IPS-18c (cell line): Measurements from ENCODE around the gene MRPS5.
A peak's percentile ranks its signal among the peaks of the same experiment; 100 is the strongest.
"Not testable (repeated sequence)": the region's sequence is repeated elsewhere in the genome, so short reads cannot be mapped to it uniquely, and the experiment has no call there.

ENCODE experiments used
- H3K4me3 ChIP-seq: 2 replicates; pipeline ENCODE4 v1.7.0; 2013; ENCODE audit warnings: low read depth, mild to moderate bottlenecking, low read length, moderate library complexity; ENCODE audit not compliant: insufficient read depth
- H3K9me3 ChIP-seq: one replicate; pipeline ENCODE4 v1.6.1; 2013; ENCODE audit warnings: mild to moderate bottlenecking, low read length, moderate library complexity; ENCODE audit not compliant: control insufficient read depth, insufficient read depth

MRPS5 gene

GRCh38 chr2:95106081-95106480 is 15.5 kb downstream of the MRPS5 start:
- Histone ChIP-seq H3K9me3 (no peaks in the 10 kb centered on the region), H3K4me3 (no peak overlapping the region)

DNA sequence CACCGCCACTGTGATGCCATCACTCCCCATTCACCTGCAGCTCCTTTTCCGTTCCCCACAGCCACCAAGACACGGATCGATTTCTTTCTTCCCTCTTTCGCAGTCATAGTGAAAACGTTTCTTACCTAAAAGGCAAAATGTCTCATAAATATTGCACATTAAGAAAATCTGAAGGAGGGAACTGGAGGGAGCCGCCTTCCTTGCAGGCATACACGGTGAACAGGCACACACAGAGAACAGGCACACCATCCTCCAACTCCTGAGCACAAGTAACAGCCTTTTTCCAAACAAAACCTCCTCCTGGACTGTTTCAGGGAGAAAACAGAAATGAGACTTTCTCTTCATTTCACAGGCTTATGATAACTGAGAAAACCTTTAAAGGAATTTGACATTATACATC is 17.0 kb downstream of the MRPS5 start:
- Histone ChIP-seq H3K4me3 (no peak overlapping the region), H3K9me3 (no peaks in the 10 kb centered on the region)

- no peaks in the 10 kb centered on the region for H3K9me3 ChIP-seq
- no peak overlapping the region for H3K4me3 ChIP-seq
These were observed 21.7 kb downstream of the MRPS5 start for GRCh38 chr2:95099910-95100309.

DNA sequence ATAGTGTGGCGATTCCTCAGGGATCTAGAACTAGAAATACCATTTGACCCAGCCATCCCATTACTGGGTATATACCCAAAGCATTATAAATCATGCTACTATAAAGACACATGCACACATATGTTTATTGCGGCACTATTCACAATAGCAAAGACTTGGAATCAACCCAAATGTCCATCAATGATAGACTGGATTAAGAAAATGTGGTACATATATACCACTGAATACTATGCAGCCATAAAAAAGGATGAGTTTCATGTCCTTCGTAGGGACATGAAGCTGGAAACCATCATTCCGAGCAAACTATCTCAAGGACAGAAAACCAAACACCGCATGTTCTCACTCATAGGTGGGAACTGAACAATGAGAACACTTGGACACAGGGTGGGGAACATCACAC is 23.3 kb downstream of the MRPS5 start:
- H3K9me3 ChIP-seq, H3K4me3 ChIP-seq: not testable (repeated sequence)

GRCh38 chr2:95091885-95092555 is 29.6 kb downstream of the MRPS5 start:
- peaks cover 4% of the 10 kb centered on the region for H3K9me3 ChIP-seq

GRCh38 chr2:95087379-95087778 is 34.2 kb downstream of the MRPS5 start:
- peaks cover 4% of the 10 kb centered on the region for H3K9me3 ChIP-seq

More at GRCh38 chr2:95091885-95092555, 29.6 kb downstream of the MRPS5 start:
- no peak overlapping the region for H3K4me3 ChIP-seq

DNA sequence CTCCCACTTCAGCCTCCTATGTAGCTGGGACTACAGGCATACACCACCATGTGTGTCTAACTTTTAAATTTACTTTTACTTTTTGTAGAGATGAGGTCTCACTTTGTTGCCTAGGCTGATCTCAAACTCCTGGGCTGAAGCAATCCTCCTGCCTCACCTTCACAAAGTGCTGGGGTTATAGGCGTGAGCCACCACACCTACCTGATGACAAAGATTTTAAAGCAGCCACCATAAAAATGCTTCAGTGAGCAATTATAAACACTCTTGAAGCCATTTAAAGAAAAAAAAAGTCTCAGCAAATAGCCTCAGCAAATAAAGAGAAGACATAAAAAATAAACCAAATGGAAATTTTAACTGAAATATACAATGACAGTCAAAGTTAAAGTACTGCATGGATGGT is 35.6 kb downstream of the MRPS5 start:
- peaks cover 3% of the 10 kb centered on the region for H3K9me3 ChIP-seq
- H3K4me3 ChIP-seq, result no peak overlapping the region

More at GRCh38 chr2:95087379-95087778, 34.2 kb downstream of the MRPS5 start:
- H3K4me3 ChIP-seq, result no peak overlapping the region

- no peaks in the 10 kb centered on the region for H3K9me3 ChIP-seq
- no peak overlapping the region for H3K4me3 ChIP-seq
These were observed 39.1 kb downstream of the MRPS5 start for GRCh38 chr2:95082477-95082876.

DNA sequence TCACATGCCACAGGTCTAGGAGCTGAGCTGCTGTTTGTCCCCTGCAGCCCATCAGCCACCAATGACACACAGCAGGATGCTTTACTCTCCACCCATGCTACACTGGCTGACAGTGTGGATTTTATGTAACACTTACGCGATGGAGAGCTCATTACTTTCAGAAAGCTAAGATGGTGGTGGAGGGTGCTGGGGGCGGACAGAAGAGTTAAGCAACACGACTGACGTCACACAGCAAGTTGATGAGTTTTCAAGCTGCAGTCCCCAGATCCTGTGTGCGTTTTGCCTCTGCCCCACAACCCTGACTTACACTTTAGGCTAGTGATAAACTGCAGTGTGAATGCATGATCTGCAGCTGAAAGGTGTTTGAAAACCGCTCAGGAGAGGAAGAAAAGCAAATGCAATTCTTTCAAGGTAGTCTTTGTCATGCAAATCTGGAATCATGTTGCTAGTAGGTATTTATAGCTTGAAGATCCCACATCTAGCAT is 42.4 kb downstream of the MRPS5 start:
- H3K9me3 ChIP-seq, result no peaks in the 10 kb centered on the region
- H3K4me3 ChIP-seq, result no peak overlapping the region

DNA sequence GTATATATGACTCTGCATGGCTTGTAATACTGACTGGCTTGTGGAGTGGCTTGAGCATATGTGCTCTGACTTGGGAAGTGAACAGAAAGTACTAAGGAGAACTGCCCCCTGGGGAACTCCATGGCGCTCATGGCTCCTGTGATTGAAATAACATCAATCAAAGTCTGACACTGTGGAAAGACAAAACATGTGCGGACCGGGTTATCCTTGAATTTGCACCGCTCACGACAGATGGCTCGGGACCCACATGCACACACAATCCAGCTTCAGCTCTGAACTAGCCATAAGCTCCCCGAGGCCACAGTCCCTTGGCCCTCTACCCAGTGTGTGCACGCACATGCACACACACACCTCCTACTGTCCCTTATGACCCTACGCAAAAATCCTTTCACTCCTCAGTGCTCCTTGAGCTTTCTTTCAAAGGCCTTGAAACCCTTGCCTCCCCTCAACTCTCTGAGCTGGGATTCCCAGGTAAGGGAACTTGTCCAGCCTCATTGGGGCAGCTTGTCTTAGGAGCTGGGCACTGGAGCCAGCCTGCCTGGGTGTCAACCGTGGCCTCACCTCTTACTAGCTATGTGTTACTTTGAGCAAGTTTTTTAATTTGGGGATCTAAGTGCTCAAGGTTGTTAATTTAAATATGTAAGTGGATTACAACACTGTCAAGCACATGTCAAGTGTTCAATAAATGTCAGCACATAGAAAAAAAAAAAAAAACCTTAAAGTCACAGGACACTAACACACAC is 43.6 kb downstream of the MRPS5 start:
- H3K9me3 ChIP-seq, result no peaks in the 10 kb centered on the region
- H3K4me3 ChIP-seq, result no peak overlapping the region

DNA sequence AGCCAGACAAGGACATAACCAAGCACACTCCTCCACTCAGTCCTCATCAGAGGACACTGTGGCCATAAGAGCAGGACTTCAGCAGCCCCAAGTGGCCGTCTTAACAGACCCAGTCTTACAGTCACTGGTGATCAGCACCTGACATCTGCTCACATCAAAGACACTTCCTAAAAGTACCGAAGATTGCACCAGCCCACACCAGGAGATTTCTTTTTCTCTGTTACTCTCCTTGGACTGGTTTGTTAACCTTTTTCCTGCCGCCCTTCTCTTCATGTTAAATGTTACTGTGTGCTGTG is 44.1 kb downstream of the MRPS5 start:
- no peak overlapping the region for H3K4me3 ChIP-seq
- H3K9me3 ChIP-seq, result no peaks in the 10 kb centered on the region

- no peaks in the 10 kb centered on the region for H3K9me3 ChIP-seq
- H3K4me3 ChIP-seq, result peak overlapping the region; percentile 70
These were observed 44.7 kb downstream of the MRPS5 start for GRCh38 chr2:95076705-95077529.

GRCh38 chr2:95075440-95076132 is 46.0 kb downstream of the MRPS5 start:
- no peaks in the 10 kb centered on the region for H3K9me3 ChIP-seq
- H3K4me3 ChIP-seq, result no peak overlapping the region

DNA sequence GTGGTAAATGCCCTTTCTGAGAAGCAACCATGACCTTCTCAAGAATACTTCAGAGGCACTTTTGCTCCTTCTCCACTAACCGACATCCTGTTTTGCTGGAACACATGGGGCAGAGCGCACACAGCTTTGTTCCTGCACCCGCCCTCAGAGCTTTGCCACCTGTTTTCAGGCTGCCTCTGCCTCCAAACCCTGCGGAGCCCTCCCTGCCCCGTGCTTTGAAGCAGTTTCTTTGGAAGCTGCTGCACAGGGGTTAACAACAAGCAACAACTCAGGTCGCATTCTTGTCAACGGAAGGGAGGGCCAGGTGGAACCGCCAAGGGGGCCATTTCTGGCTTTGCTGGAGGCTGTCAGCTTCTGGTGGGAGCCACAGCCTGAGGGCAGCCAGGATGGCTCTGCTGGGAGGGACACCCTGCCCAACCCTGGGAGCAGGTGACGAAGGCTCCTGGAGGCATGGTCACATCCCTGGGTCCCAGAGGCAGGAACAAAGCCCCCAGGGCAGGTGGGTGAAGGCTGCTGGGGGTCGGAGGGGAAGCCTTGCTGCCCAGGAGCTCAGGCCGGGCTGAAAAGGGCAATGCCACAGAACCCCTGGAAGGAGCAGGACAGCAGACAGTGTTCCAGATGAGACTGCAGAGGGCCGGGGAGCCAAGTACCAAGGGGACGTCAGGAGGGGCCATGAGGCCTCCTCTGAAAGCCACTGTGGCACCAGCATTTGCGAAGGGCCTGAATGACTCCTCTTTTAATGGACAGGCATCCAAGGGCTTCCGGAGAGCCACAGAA is 46.8 kb downstream of the MRPS5 start:
- Histone ChIP-seq H3K4me3 (no peak overlapping the region), H3K9me3 (no peaks in the 10 kb centered on the region)

DNA sequence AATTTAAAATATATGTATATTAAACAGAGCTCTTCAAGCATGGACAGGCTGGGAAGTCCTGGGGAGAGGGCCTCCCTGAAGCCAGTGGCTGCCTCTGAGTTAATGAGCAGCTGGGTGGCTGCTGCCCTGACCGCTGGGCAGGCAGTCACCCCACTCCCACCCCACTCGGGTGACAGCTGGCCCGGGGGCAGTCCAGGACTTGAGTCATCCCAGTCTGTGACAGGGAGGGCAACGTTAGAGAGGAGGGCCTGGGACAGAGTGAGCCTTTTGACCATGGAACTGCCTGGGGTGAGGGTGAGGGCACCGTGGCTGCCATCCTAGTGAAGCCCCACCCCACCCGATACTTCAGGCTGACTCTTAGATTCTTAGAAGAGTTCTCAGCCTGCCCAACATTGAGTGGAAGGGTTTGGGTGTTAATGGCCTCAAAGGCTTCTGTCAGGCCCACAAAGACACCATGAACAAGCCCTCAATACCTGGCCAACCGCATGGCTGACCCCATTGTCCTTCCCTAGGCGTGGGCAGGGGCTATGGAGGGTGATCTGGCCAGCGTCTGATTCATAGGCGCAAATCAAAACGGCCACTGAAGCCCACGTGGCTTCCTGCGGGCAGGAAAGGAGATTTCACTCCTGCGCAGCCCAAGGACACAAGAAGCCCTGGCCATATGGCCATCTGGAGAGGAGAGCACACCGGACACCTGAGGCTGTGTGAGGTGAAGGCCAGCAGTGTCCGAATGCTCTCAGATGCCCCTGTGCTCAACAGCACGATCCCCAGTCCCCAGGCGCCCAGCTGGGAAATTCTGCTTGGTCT is 47.5 kb downstream of the MRPS5 start:
- no peaks in the 10 kb centered on the region for H3K9me3 ChIP-seq
- no peak overlapping the region for H3K4me3 ChIP-seq

DNA sequence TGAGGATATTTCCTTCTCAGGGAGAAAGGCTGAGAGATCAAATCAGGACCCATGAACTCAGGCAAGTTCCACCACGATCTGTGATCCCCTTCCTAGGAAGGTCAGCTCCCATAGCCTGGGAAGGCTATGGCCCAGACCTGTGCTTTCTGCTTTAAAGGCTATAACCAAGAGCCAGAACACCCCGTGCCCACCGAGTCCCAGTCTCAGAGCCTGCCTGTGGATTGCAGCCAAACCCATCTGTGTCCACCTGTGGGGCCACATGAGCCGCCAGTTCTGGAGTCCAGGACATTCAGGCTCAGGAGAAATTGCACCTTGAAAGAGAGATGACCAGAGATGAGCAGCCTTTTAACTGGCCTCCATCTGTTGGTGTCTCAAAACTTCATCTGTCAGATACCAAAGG is 49.2 kb downstream of the MRPS5 start:
- Histone ChIP-seq H3K4me3 (no peak overlapping the region), H3K9me3 (no peaks in the 10 kb centered on the region)
